GM12878 (cell line): ENCODE measurements around the gene SERINC5. TPM values are rescaled to one million over a fixed set of nuclear protein-coding genes. Genes with fewer than 3 reads are reported as not detected.

ENCODE experiments used
- ATAC-seq: fragments of 200-7000 bp; cut with Tn5 transposase; 3 replicates; pipeline ENCODE4 v1.9.1; 2020; ENCODE audit warnings: mild to moderate bottlenecking, moderate library complexity
- BruUV-seq: library from RNA; stranded (reverse); fragments of 400-500 nt; replicated peaks from 2 replicates; lab custom pipeline; 2021; lab: Mats Ljungman, UMichigan
- CTCF ChIA-PET: fragments of 300-600 bp; sonication (Branson Sonifier 250); formaldehyde crosslinking; extraction: SDS; loops from one replicate; lab custom pipeline; 2021; ENCODE audit warnings: inconsistent platforms; lab: Yijun Ruan, JAX
- POLR2A ChIA-PET: fragments of 350-600 bp; formaldehyde crosslinking; extraction: SDS; loops from one replicate; lab custom pipeline; 2021; ENCODE audit warnings: inconsistent platforms; lab: Charles Lee
- RAD21 ChIA-PET: fragments of 300-600 bp; sonication (Branson Sonifier 250); formaldehyde crosslinking; loops from one replicate; lab custom pipeline; 2023; ENCODE audit warnings: antibody characterized with exemption; ENCODE audit not compliant: unreplicated experiment; lab: Charles Lee
- SMC1A ChIA-PET: fragments of 300-600 bp; sonication (Branson Sonifier 250); formaldehyde crosslinking; loops from one replicate; lab custom pipeline; 2023; ENCODE audit not compliant: unreplicated experiment, uncharacterized antibody; lab: Charles Lee
- DNase-seq: peaks from one replicate; pipeline ENCODE4 v3.0.0-alpha.2; 2011; ENCODE audit warnings: low read depth, low spot score
- FAIRE-seq: peaks from 3 replicates; lab custom pipeline; 2011; peaks lifted over from hg19 to GRCh38; lab: Jason Lieb, UNC
- H2AFZ ChIP-seq: 2 replicates; pipeline ENCODE4 v1.6.0; 2011; ENCODE audit warnings: low read depth, low read length, control low read depth; ENCODE audit not compliant: control insufficient read depth
- H3K27ac ChIP-seq: 2 replicates; pipeline ENCODE4 v1.5.1; 2011; ENCODE audit warnings: control low read depth; ENCODE audit not compliant: control insufficient read depth, insufficient read depth
- H3K27me3 ChIP-seq, 2 experiments: replicated peaks in 1 of 2; 2 replicates each; pipeline versions ENCODE4 v1.6.0 to v1.6.1; 2011; ENCODE audit warnings: low read length in 1 of 2; ENCODE audit not compliant: control insufficient read depth in 2 of 2, insufficient read depth in 2 of 2
- H3K36me3 ChIP-seq, 2 experiments: 2 replicates each; pipeline ENCODE4 v1.5.1; 2011; ENCODE audit warnings: low read length in 1 of 2; ENCODE audit not compliant: control insufficient read depth in 2 of 2, insufficient read depth in 2 of 2
- H3K4me1 ChIP-seq: 2 replicates; pipeline ENCODE4 v1.6.1; 2011; ENCODE audit warnings: mild to moderate bottlenecking, low read length, moderate library complexity, mixed read lengths; ENCODE audit not compliant: control insufficient read depth, insufficient read depth
- H3K4me2 ChIP-seq: 2 replicates; pipeline ENCODE4 v1.6.0; 2011; ENCODE audit warnings: control low read depth; ENCODE audit not compliant: control insufficient read depth, insufficient read depth
- H3K4me3 ChIP-seq: fragments of 200-600 bp; sonication (generic); 2 replicates; pipeline ENCODE4 v1.5.1; 2016
- H3K79me2 ChIP-seq: 2 replicates; pipeline ENCODE4 v1.6.0; 2011; ENCODE audit warnings: low read length; ENCODE audit not compliant: control insufficient read depth, insufficient read depth
- H3K9ac ChIP-seq: 2 replicates; pipeline ENCODE4 v1.8.0; 2011; ENCODE audit warnings: low read length, control low read depth, mixed read lengths; ENCODE audit not compliant: control insufficient read depth, insufficient read depth
- H3K9me3 ChIP-seq: replicated peaks from 3 replicates; pipeline ENCODE4 v1.5.1; 2011; ENCODE audit warnings: mild to moderate bottlenecking, low read length; ENCODE audit not compliant: control insufficient read depth, insufficient read depth
- H4K20me1 ChIP-seq: 2 replicates; pipeline ENCODE4 v1.6.0; 2011; ENCODE audit not compliant: control insufficient read depth, insufficient read depth
- CBFB ChIP-seq: IDR thresholded peaks from 2 replicates; pipeline ENCODE4 v1.6.1; 2016; ENCODE audit warnings: antibody characterized with exemption, low read depth
- HCFC1 ChIP-seq: fragments of 150-350 bp; IDR thresholded peaks from 2 replicates; pipeline ENCODE4 v1.6.1; 2014; ENCODE audit warnings: low read length
- HDGF ChIP-seq: fragments of 450-650 bp; IDR thresholded peaks from 2 replicates; pipeline ENCODE4 v1.6.1; 2016; ENCODE audit warnings: antibody characterized with exemption
- IKZF2 ChIP-seq, 2 experiments: fragments of 450-650 bp; IDR thresholded peaks; 2 replicates each; pipeline ENCODE4 v1.6.1; 2017; ENCODE audit warnings: mild to moderate bottlenecking in 2 of 2, moderate library complexity in 2 of 2
- KDM1A ChIP-seq: fragments of 200-600 bp; sonication (generic); IDR thresholded peaks from 2 replicates; pipeline ENCODE4 v1.6.1; 2016; ENCODE audit warnings: borderline replicate concordance
- MEF2B ChIP-seq: fragments of 450-650 bp; IDR thresholded peaks from 2 replicates; pipeline ENCODE4 v1.6.1; 2018; ENCODE audit warnings: mild to moderate bottlenecking, moderate library complexity; ENCODE audit not compliant: partially characterized antibody, poor library complexity, severe bottlenecking
- MXI1 ChIP-seq: fragments of 150-350 bp; IDR thresholded peaks from 2 replicates; pipeline ENCODE4 v1.6.1; 2011; ENCODE audit warnings: low read depth, mild to moderate bottlenecking, inconsistent platforms, low read length, improper control_type of control experiment
- NFIC ChIP-seq: IDR thresholded peaks from 2 replicates; pipeline ENCODE4 v1.6.1; 2012; ENCODE audit warnings: low read depth, mild to moderate bottlenecking, inconsistent platforms, low read length, moderate library complexity
- POU2F2 ChIP-seq: IDR thresholded peaks from 3 replicates; pipeline ENCODE4 v1.6.1; 2011; ENCODE audit warnings: low read depth, mild to moderate bottlenecking, low read length, borderline replicate concordance
- TARDBP ChIP-seq: IDR thresholded peaks from 2 replicates; pipeline ENCODE4 v1.6.1; 2016; ENCODE audit warnings: borderline replicate concordance
- ZNF622 ChIP-seq: fragments of 450-650 bp; IDR thresholded peaks from 2 replicates; pipeline ENCODE4 v1.6.1; 2017; ENCODE audit warnings: mild to moderate bottlenecking, inconsistent platforms
- whole genome bisulfite sequencing: methylation state at CpG from one replicate; pipeline ENCODE4 v1.1.6; 2016; ENCODE audit warnings: low lambda C conversion rate; ENCODE audit not compliant: insufficient replicate concordance, insufficient coverage; ENCODE audit errors: missing lambda C conversion rate; 5-methylcytosine and 5-hydroxymethylcytosine counted together
- in situ Hi-C: fragments of 300-500 bp; cut with MboI; formaldehyde crosslinking; loops from 9 replicates; pipeline ENCODE4 v1.14.3; 2018; ENCODE audit warnings: mixed read lengths
- intact Hi-C: fragments of 100-400 bp; cut with micrococcal nuclease; formaldehyde crosslinking; loops from one replicate; pipeline ENCODE4 v1.14.2; 2022; ENCODE audit not compliant: unreplicated experiment
- polyA plus RNA-seq, 11 experiments: library from polyadenylated mRNA; depleted of rRNA in 4 of 11; unstranded in 6 of 11; stranded (reverse) in 5 of 11; fragments of >200 nt; fragmentation: Nextera tagmentation in 4 of 11; fragmentation: Illumina TruSeq in 1 of 11; extraction: Ambion mirVana in 4 of 11; extraction: Trizol in 1 of 11; gene quantifications; 1 replicate in 1 of 11; 2 replicates in 10 of 11; pipeline versions ENCODE4 v1.2.1 to v1.2.3, GENCODE V29; 2011 to 2016; ENCODE audit warnings: inconsistent platforms in 2 of 11, missing spikeins in 2 of 11, low read depth in 1 of 11
- total RNA-seq, 4 experiments: library from RNA; depleted of rRNA in 3 of 4; stranded (reverse); fragments of >200 nt in 3 of 4; fragmentation: Illumina TruSeq in 1 of 4; extraction: Trizol in 1 of 4; gene quantifications; 2 replicates each; pipeline versions ENCODE4 v1.2.1 to v1.2.3, GENCODE V29; 2013 to 2021
- TF ChIP-seq, protein P1 (sequence below): fragments of 450-650 bp; conservative IDR thresholded peaks from 2 replicates; pipeline ENCODE4 v1.6.1; 2017; ENCODE audit warnings: mild to moderate bottlenecking, moderate library complexity
- TF ChIP-seq, protein P2 (sequence below): fragments of 450-650 bp; IDR thresholded peaks from 2 replicates; pipeline ENCODE4 v1.6.1; 2014; ENCODE audit warnings: mild to moderate bottlenecking
- TF ChIP-seq, protein P3 (sequence below): fragments of 450-650 bp; IDR thresholded peaks from 2 replicates; pipeline ENCODE4 v1.6.1; 2017; ENCODE audit warnings: low read depth, mild to moderate bottlenecking, moderate library complexity
- TF ChIP-seq, protein P4 (sequence below): IDR thresholded peaks from 2 replicates; pipeline ENCODE4 v1.6.1; 2011; ENCODE audit warnings: low read depth, mild to moderate bottlenecking, low read length, moderate library complexity, borderline replicate concordance; ENCODE audit errors: extremely low read depth

The SERINC5 gene
- total and polyA plus RNA-seq, 10 of the 15 experiments (the other 5 are each of a cell fraction or from before 2014, with no cell fraction given): 0.66 to 7.0 (median 2.8) TPM

DNA sequence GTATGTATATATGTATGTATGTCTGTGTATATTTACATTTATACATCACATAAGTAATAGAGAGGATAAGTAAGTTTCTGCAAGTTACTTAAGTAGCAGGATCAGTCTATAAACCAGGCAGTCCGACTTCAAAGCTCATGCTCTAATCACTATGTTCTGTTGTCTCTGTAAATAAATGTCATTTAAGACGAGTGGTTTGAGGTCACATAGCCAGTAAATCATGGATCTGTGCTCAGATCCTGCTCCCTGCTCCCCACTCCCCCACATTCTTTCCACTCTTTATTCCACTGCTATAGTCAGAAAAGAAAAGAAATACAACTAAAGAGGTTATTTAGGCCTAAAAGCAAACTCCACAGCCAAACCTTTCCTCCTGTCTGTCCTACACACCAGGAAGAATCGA is 90.4 kb downstream of the SERINC5 start:
- FAIRE-seq (no peak), DNase-seq (no peak), ATAC-seq (no peak)
- TF ChIP-seq HCFC1 (no peak), MEF2B (no peak), IKZF2 (IDR thresholded peaks at IDR 0.05) (no peak), TARDBP (no peak), CBFB (no peak), HDGF (no peak), NFIC (no peak), MXI1 (no peak), ZNF622 (no peak), POU2F2 (no peak), KDM1A (no peak)
- TF ChIP-seq, protein P1, sequence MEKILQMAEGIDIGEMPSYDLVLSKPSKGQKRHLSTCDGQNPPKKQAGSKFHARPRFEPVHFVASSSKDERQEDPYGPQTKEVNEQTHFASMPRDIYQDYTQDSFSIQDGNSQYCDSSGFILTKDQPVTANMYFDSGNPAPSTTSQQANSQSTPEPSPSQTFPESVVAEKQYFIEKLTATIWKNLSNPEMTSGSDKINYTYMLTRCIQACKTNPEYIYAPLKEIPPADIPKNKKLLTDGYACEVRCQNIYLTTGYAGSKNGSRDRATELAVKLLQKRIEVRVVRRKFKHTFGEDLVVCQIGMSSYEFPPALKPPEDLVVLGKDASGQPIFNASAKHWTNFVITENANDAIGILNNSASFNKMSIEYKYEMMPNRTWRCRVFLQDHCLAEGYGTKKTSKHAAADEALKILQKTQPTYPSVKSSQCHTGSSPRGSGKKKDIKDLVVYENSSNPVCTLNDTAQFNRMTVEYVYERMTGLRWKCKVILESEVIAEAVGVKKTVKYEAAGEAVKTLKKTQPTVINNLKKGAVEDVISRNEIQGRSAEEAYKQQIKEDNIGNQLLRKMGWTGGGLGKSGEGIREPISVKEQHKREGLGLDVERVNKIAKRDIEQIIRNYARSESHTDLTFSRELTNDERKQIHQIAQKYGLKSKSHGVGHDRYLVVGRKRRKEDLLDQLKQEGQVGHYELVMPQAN: no peak
- TF ChIP-seq, protein P2, sequence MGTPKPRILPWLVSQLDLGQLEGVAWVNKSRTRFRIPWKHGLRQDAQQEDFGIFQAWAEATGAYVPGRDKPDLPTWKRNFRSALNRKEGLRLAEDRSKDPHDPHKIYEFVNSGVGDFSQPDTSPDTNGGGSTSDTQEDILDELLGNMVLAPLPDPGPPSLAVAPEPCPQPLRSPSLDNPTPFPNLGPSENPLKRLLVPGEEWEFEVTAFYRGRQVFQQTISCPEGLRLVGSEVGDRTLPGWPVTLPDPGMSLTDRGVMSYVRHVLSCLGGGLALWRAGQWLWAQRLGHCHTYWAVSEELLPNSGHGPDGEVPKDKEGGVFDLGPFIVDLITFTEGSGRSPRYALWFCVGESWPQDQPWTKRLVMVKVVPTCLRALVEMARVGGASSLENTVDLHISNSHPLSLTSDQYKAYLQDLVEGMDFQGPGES: no peak
- TF ChIP-seq, protein P3, sequence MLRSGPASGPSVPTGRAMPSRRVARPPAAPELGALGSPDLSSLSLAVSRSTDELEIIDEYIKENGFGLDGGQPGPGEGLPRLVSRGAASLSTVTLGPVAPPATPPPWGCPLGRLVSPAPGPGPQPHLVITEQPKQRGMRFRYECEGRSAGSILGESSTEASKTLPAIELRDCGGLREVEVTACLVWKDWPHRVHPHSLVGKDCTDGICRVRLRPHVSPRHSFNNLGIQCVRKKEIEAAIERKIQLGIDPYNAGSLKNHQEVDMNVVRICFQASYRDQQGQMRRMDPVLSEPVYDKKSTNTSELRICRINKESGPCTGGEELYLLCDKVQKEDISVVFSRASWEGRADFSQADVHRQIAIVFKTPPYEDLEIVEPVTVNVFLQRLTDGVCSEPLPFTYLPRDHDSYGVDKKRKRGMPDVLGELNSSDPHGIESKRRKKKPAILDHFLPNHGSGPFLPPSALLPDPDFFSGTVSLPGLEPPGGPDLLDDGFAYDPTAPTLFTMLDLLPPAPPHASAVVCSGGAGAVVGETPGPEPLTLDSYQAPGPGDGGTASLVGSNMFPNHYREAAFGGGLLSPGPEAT: no peak
- TF ChIP-seq, protein P4, sequence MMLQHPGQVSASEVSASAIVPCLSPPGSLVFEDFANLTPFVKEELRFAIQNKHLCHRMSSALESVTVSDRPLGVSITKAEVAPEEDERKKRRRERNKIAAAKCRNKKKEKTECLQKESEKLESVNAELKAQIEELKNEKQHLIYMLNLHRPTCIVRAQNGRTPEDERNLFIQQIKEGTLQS: no peak
- in situ Hi-C loops: no loop called here
- no TSS peak for BruUV-seq
- Histone ChIP-seq H3K9ac (no peak overlapping the region), H3K36me3 (no peaks in the 10 kb centered on the region; a peak in 1 of 4 replicates), H4K20me1 (no peaks in the 10 kb centered on the region), H3K27ac (no peak overlapping the region), H3K4me3 (no peak overlapping the region), H3K9me3 (no peaks in the 10 kb centered on the region), H3K27me3 (no peaks in the 10 kb centered on the region), H3K4me2 (no peak overlapping the region), H2AFZ (no peak overlapping the region), H3K4me1 (peaks cover 6% of the 10 kb centered on the region; the same call in 1 of the 2 replicates), H3K79me2 (no peaks in the 10 kb centered on the region)
- 73% methylated on average over 3 of the region's 3 CpGs for WGBS
- ChIA-PET POLR2A (interaction anchor here (0.6 to 1.1 kb wide), 2 partner anchors 20 to 89 kb away, joined by 3 to 5 read pairs; no protein-coding TSS in a partner anchor), CTCF (interaction anchor here (1.0 to 2.0 kb wide), 2 partner anchors 29 to 74 kb away, joined by 4 to 5 read pairs; no protein-coding TSS in a partner anchor), RAD21 (interaction anchor here (1.0 to 1.5 kb wide), 2 partner anchors 17 to 73 kb away, joined by 3 to 4 read pairs; no protein-coding TSS in a partner anchor), SMC1A (interaction anchor here (1.0 to 1.6 kb wide), 6 partner anchors 12 to 142 kb away, joined by 3 to 6 read pairs (median 3); no protein-coding TSS in a partner anchor)
- intact Hi-C loops: no loop called here
